Neuronal stem cell (in vitro differentiated cells): ENCODE measurements around the gene ACOT9.
"Not testable (repeated sequence)": the region's sequence is repeated elsewhere in the genome, so short reads cannot be mapped to it uniquely, and the experiment has no call there.

Experiments used
- DNase-seq: peaks from one replicate; pipeline ENCODE4 v3.0.0-alpha.2; 2013; ENCODE audit warnings: low spot score
- H2AFZ ChIP-seq: one replicate; pipeline ENCODE4 v1.6.1; 2013; ENCODE audit warnings: mild to moderate bottlenecking, low read length, inconsistent platforms
- H2AK5ac ChIP-seq: 2 replicates; pipeline ENCODE4 v1.6.1; 2013; ENCODE audit warnings: low read depth, mild to moderate bottlenecking, inconsistent platforms, low read length, moderate library complexity, mixed read lengths
- H2BK120ac ChIP-seq: 2 replicates; pipeline ENCODE4 v1.6.1; 2013; ENCODE audit warnings: low read depth, mild to moderate bottlenecking, inconsistent platforms, low read length, moderate library complexity, mixed read lengths
- H2BK12ac ChIP-seq: one replicate; pipeline ENCODE4 v1.6.1; 2013; ENCODE audit warnings: low read length, inconsistent platforms
- H2BK15ac ChIP-seq: 2 replicates; pipeline ENCODE4 v1.6.1; 2013; ENCODE audit warnings: mild to moderate bottlenecking, low read length, inconsistent platforms, mixed read lengths
- H2BK5ac ChIP-seq: one replicate; pipeline ENCODE4 v1.6.1; 2013; ENCODE audit warnings: inconsistent platforms, mild to moderate bottlenecking, low read length, moderate library complexity
- H3K14ac ChIP-seq: one replicate; pipeline ENCODE4 v1.6.1; 2013; ENCODE audit warnings: low read length, inconsistent platforms
- H3K18ac ChIP-seq: 2 replicates; pipeline ENCODE4 v1.6.1; 2013; ENCODE audit warnings: low read length, inconsistent platforms
- H3K23ac ChIP-seq: 2 replicates; pipeline ENCODE4 v1.6.1; 2013; ENCODE audit warnings: low read depth, mild to moderate bottlenecking, mixed read lengths, low read length, inconsistent platforms; ENCODE audit not compliant: poor library complexity
- H3K27ac ChIP-seq: replicated peaks from 3 replicates; pipeline ENCODE4 v1.5.1; 2013; ENCODE audit warnings: low read length, inconsistent platforms
- H3K27me3 ChIP-seq, 3 experiments: 2 replicates each; pipeline ENCODE4 v1.6.1; 2013; ENCODE audit warnings: low read length in 3 of 3, mild to moderate bottlenecking in 2 of 3, inconsistent platforms in 1 of 3, low read depth in 1 of 3, mixed read lengths in 1 of 3, moderate library complexity in 1 of 3; ENCODE audit not compliant: control insufficient read depth in 3 of 3, insufficient read depth in 3 of 3
- H3K36me3 ChIP-seq, 2 donors: replicated peaks in 1 of 2; 2 replicates each; pipeline ENCODE4 v1.6.1; 2013; ENCODE audit warnings: low read length in 2 of 2; ENCODE audit not compliant: control insufficient read depth in 2 of 2, insufficient read depth in 2 of 2
- H3K4ac ChIP-seq: 2 replicates; pipeline ENCODE4 v1.6.1; 2013; ENCODE audit warnings: inconsistent platforms, mild to moderate bottlenecking, low read length, moderate library complexity
- H3K4me1 ChIP-seq, 2 donors: 1 replicate in 1 of 2; 2 replicates in 1 of 2; pipeline ENCODE4 v1.6.1; 2013; ENCODE audit warnings: low read length in 2 of 2, low read depth in 1 of 2; ENCODE audit not compliant: control insufficient read depth in 2 of 2, insufficient read depth in 1 of 2
- H3K4me2 ChIP-seq: one replicate; pipeline ENCODE4 v1.6.1; 2013; ENCODE audit warnings: mild to moderate bottlenecking, low read length, inconsistent platforms; ENCODE audit not compliant: insufficient read depth, poor library complexity, severe bottlenecking
- H3K4me3 ChIP-seq, 2 donors: 2 replicates each; pipeline ENCODE4 v1.5.1; 2013; ENCODE audit warnings: low read length in 2 of 2, mild to moderate bottlenecking in 2 of 2, inconsistent platforms in 1 of 2, moderate library complexity in 1 of 2
- H3K79me1 ChIP-seq: one replicate; pipeline ENCODE4 v1.6.1; 2013; ENCODE audit warnings: low read depth, mild to moderate bottlenecking, inconsistent platforms, low read length, moderate library complexity
- H3K9ac ChIP-seq: one replicate; pipeline ENCODE4 v1.6.1; 2013; ENCODE audit warnings: mild to moderate bottlenecking, low read depth, low read length, inconsistent platforms; ENCODE audit not compliant: poor library complexity
- H3K9me3 ChIP-seq, 2 donors: replicated peaks in 1 of 2; 2 replicates each; pipeline versions ENCODE3 to v1.6.1; 2013; ENCODE audit warnings: low read length in 2 of 2, mild to moderate bottlenecking in 2 of 2, inconsistent platforms in 1 of 2, low read depth in 1 of 2, mixed read lengths in 1 of 2, moderate library complexity in 1 of 2; ENCODE audit not compliant: control insufficient read depth in 2 of 2, insufficient read depth in 1 of 2
- H4K8ac ChIP-seq: one replicate; pipeline ENCODE4 v1.6.1; 2013; ENCODE audit warnings: low read depth, mild to moderate bottlenecking, inconsistent platforms, low read length, moderate library complexity
- H4K91ac ChIP-seq: one replicate; pipeline ENCODE4 v1.6.1; 2013; ENCODE audit warnings: low read length, low read depth, mild to moderate bottlenecking, inconsistent platforms; ENCODE audit not compliant: poor library complexity
- WGBS, 2 donors: extraction: QIAGEN DNeasy Blood & Tissue Kit; methylation state at CpG; one replicate each; pipeline ENCODE4 v1.1.7; 2013; ENCODE audit warnings: missing lambda C conversion rate in 2 of 2, mixed read lengths in 1 of 2; ENCODE audit not compliant: insufficient read length in 2 of 2, insufficient replicate concordance in 1 of 2; ENCODE audit errors: extremely low coverage in 2 of 2; 5-methylcytosine and 5-hydroxymethylcytosine counted together

ACOT9 gene

GRCh38 chrX:23773601-23774175 is 30.6 kb upstream of the ACOT9 start:
- Histone ChIP-seq H3K4me3 (no peak overlapping the region), H2BK12ac (no peak overlapping the region), H2AK5ac (no peak overlapping the region), H4K91ac (no peak overlapping the region), H3K4me2 (no peak overlapping the region), H3K9ac (no peak overlapping the region), H3K36me3 (no peaks in the 10 kb centered on the region), H3K79me1 (no peaks in the 10 kb centered on the region), H3K9me3 (no peaks in the 10 kb centered on the region), H2BK5ac (no peak overlapping the region), H2AFZ (no peak overlapping the region), H4K8ac (no peak overlapping the region), H3K4ac (no peak overlapping the region), H2BK120ac (no peak overlapping the region), H3K4me1 (no peaks in the 10 kb centered on the region), H3K27me3 (no peaks in the 10 kb centered on the region), H3K18ac (no peak overlapping the region), H2BK15ac (no peak overlapping the region), H3K23ac (no peak overlapping the region), H3K27ac (no peak overlapping the region), H3K14ac (no peak overlapping the region)
- WGBS, 2 donors: no CpG with 5 or more reads among the region's 3 CpGs
- no peak for DNase-seq

- H3K27ac ChIP-seq, H2BK5ac ChIP-seq, H3K9ac ChIP-seq, H3K23ac ChIP-seq, H3K27me3 ChIP-seq, H3K36me3 ChIP-seq, H2AK5ac ChIP-seq, H3K14ac ChIP-seq, H2AFZ ChIP-seq, H2BK120ac ChIP-seq, H3K4me1 ChIP-seq, H2BK12ac ChIP-seq, H3K4me3 ChIP-seq, H3K18ac ChIP-seq, H2BK15ac ChIP-seq, H3K79me1 ChIP-seq, H3K4me2 ChIP-seq, H3K4ac ChIP-seq, DNase-seq, H4K8ac ChIP-seq, H3K9me3 ChIP-seq, H4K91ac ChIP-seq: not testable (repeated sequence)
- WGBS, 2 donors: no CpG with 5 or more reads among the region's 7 CpGs
Observed at GRCh38 chrX:23771086-23771485, 28.0 kb upstream of the ACOT9 start.

GRCh38 chrX:23770142-23770541 is 27.1 kb upstream of the ACOT9 start:
- no peak overlapping the region for H3K18ac ChIP-seq
- H3K9me3 ChIP-seq: no peaks in the 10 kb centered on the region
- H3K27ac ChIP-seq: no peak overlapping the region
- WGBS, 2 donors: no CpG with 5 or more reads among the region's 2 CpGs
- no peak overlapping the region for H3K23ac ChIP-seq
- no peaks in the 10 kb centered on the region for H3K4me1 ChIP-seq
- H3K4me2 ChIP-seq: no peak overlapping the region
- DNase-seq: no peak
- no peak overlapping the region for H2AK5ac ChIP-seq
- H3K36me3 ChIP-seq: no peaks in the 10 kb centered on the region
- no peak overlapping the region for H2BK5ac ChIP-seq
- H2BK120ac ChIP-seq: no peak overlapping the region
- H2BK15ac ChIP-seq: no peak overlapping the region
- no peak overlapping the region for H3K4ac ChIP-seq
- H2BK12ac ChIP-seq: no peak overlapping the region
- no peak overlapping the region for H3K9ac ChIP-seq
- no peak overlapping the region for H3K4me3 ChIP-seq
- no peak overlapping the region for H3K14ac ChIP-seq
- no peak overlapping the region for H4K91ac ChIP-seq
- no peaks in the 10 kb centered on the region for H3K79me1 ChIP-seq
- H3K27me3 ChIP-seq: no peaks in the 10 kb centered on the region
- no peak overlapping the region for H2AFZ ChIP-seq
- H4K8ac ChIP-seq: no peak overlapping the region

- no CpG with 5 or more reads among the region's 28 CpGs for WGBS, 2 donors
- no peak for DNase-seq
- Histone ChIP-seq H3K27me3 (no peaks in the 10 kb centered on the region), H3K14ac (no peak overlapping the region), H3K36me3 (no peaks in the 10 kb centered on the region), H3K4me1 (no peaks in the 10 kb centered on the region), H3K9ac (no peak overlapping the region), H2AK5ac (no peak overlapping the region), H3K23ac (no peak overlapping the region), H3K4ac (no peak overlapping the region), H2BK5ac (no peak overlapping the region), H2BK12ac (no peak overlapping the region), H3K4me3 (no peak overlapping the region), H2AFZ (no peak overlapping the region), H3K27ac (no peak overlapping the region), H2BK120ac (no peak overlapping the region), H3K79me1 (no peaks in the 10 kb centered on the region), H4K91ac (no peak overlapping the region), H3K4me2 (no peak overlapping the region), H3K9me3 (no peaks in the 10 kb centered on the region), H4K8ac (no peak overlapping the region), H2BK15ac (no peak overlapping the region), H3K18ac (no peak overlapping the region)
Observed at GRCh38 chrX:23766650-23767551, 23.8 kb upstream of the ACOT9 start.
